Activated naive CD8-positive, alpha-beta T cell treated with anti-CD3 and anti-CD28 coated beads, Interleukin-2, amount 50 U/mL, for 24 hours (primary cell): ENCODE results near the gene LMNTD2.
A peak's percentile ranks its signal among the peaks of the same experiment; 100 is the strongest.
"Not testable (repeated sequence)": the region's sequence is repeated elsewhere in the genome, so short reads cannot be mapped to it uniquely, and the experiment has no call there.

ENCODE experiments used
- ATAC-seq: fragments of 150-1000 bp; cut with Tn5 transposase; one replicate; pipeline ENCODE4 v1.10.0; 2021
- DNase-seq: peaks from one replicate; pipeline ENCODE4 v3.0.0; 2021
- H3K27ac Mint-ChIP-seq: one replicate; pipeline ENCODE4 v1.8.0; 2021; ENCODE audit warnings: mild to moderate bottlenecking, mixed read lengths
- H3K27me3 Mint-ChIP-seq: one replicate; pipeline ENCODE4 v1.8.0; 2021; ENCODE audit warnings: mixed read lengths
- H3K36me3 Mint-ChIP-seq: one replicate; pipeline ENCODE4 v1.8.0; 2021; ENCODE audit warnings: low read depth, mixed read lengths
- H3K4me1 Mint-ChIP-seq: one replicate; pipeline ENCODE4 v1.8.0; 2021; ENCODE audit warnings: mixed read lengths
- H3K4me3 Mint-ChIP-seq: one replicate; pipeline ENCODE4 v1.8.0; 2021; ENCODE audit warnings: mild to moderate bottlenecking, moderate library complexity, mixed read lengths
- H3K9me3 Mint-ChIP-seq: one replicate; pipeline ENCODE4 v1.8.0; 2021; ENCODE audit warnings: mixed read lengths

Gene LMNTD2

DNA sequence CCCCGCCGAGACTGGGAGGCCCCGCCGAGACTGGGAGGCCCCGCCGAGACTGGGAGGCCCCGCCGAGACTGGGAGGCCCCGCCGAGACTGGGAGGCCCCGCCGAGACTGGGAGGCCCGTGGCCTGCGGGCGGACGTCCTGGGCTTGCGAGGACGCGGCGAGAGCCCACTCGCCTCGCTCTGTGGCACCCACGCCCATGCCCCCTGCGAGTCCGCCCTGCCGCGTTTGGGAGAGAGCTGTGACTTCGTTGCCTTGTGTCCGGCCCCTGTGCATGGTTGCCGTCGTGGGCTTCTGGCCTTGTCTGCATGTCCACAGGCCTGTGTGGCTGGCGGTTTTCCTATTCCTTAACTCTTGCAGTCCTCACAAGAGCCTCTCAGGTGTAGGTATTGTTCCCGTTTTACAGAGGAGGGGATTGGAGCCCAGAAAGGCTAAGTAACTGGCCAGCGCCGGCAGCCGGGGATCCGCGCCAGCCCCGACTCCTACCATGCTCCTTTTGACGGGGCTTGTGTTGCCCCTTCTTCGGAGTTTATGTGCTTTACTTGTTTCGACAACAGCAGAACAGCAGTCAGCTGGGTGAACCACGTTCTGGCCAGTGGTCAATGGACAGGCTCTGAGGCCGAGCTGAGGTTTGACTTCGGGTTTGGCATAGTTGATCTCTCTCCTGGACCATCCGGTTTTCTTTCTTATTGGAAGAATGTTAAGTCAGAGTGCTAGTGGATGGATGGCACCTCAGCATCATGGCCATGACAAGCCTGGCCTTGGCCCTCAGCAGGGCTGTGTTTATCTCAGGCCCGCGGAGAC, 16.5 kb upstream of the LMNTD2 start:
- DNase-seq = no peak
- H3K36me3 Mint-ChIP-seq = peaks cover 14% of the 10 kb centered on the region
- no peaks in the 10 kb centered on the region for H3K9me3 Mint-ChIP-seq
- peak overlapping the region; percentile 90 for H3K27ac Mint-ChIP-seq
- peaks cover 46% of the 10 kb centered on the region for H3K4me1 Mint-ChIP-seq
- ATAC-seq = no peak
- peaks cover 10% of the 10 kb centered on the region for H3K27me3 Mint-ChIP-seq
- peak overlapping the region; percentile 92 for H3K4me3 Mint-ChIP-seq

DNA sequence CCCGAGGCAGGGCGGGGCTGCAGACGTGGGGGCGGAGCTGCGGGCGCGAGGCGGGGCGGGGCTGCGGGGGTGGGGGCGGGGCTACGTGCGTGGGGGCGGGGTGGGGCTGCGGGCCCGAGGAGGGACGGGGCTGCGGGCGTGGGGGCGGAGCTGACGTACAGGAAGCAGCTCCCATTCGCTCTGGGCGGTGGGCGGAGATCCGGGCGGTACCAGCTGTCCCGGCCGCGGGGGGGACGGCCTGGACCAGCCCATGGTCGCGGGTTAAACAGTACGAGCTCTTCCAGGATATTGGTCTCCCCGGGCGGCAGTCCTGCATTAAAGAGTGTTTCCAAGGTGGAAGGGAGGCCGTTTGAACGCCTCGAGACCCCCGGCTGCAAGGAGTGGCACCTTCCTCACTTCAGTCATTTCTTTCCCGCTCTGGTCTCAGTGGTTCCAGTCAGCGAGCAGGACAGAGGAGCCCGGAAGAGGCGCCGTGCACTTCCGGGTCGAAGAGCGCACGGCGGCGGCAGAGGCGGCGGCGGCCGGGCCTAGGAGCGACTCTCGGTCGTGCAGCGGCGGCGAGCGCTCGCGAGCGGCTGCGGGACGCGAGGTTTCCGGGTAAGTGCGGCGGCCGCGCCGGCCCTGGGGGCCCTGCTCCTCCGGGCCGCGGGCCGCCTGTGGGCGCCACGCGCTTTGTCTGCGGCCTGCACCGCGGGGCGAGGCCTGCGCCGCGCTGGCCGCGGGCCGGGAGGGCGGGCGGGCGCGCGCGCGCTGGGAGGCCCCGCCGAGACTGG, 15.6 kb upstream of the LMNTD2 start, which contains the start of gene PHRF1:
PHRF1 (plus strand) TSS at position 475 of the 773 bp plus-strand sequence. CDS start 5,043 bp downstream, outside the sequence.
- DNase-seq (peak; percentile 96), ATAC-seq (peak; percentile 93)
- peaks cover 10% of the 10 kb centered on the region for H3K36me3 Mint-ChIP-seq
- H3K27me3 Mint-ChIP-seq = peaks cover 10% of the 10 kb centered on the region
- peak within 1 kb of the TSS; percentile 95 for H3K27ac Mint-ChIP-seq
- no peaks in the 10 kb centered on the region for H3K9me3 Mint-ChIP-seq
- peak within 1 kb of the TSS; percentile 92 for H3K4me3 Mint-ChIP-seq
- H3K4me1 Mint-ChIP-seq = peaks cover 44% of the 10 kb centered on the region

DNA sequence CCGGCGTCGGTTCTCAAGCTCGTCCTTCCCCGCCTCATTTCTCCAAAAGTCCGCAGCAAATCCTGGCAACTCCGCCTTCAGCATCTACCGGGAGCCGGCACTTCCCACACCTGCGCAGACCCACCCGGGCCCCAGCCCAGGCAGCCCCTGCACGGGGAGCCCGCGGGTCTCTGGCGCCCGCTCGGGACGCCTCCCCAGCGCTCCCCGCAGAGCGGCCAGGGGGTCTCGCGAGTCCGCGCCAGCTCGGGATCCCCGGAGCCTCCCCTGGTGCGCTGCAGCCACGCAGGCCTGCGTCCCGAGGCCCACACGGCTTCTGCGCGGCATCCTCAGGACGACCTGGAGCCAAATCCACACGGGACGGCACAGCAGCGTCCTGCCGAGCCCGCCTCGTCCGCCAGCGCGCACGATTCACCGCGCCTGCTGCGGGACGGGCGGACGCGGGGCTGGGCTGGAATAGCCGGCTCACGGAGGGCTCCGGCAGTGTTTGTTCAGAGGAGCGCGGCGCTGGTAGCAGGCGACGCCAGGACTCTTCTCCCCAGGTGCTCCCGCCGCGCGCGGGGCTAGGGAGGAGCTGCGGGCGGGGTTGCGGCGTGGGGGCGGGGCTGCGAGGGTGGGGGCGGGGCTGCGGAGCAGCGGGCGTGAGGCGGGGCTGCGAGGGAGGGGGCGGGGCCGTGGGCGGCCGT, 14.9 kb upstream of the LMNTD2 start:
- Mint-ChIP-seq H3K9me3 (no peaks in the 10 kb centered on the region), H3K4me1 (peaks cover 40% of the 10 kb centered on the region), H3K27ac (no peak overlapping the region), H3K27me3 (peaks cover 10% of the 10 kb centered on the region), H3K36me3 (peaks cover 8% of the 10 kb centered on the region), H3K4me3 (peak overlapping the region; percentile 75)
- ATAC-seq = peak; percentile 15
- no peak for DNase-seq

DNA sequence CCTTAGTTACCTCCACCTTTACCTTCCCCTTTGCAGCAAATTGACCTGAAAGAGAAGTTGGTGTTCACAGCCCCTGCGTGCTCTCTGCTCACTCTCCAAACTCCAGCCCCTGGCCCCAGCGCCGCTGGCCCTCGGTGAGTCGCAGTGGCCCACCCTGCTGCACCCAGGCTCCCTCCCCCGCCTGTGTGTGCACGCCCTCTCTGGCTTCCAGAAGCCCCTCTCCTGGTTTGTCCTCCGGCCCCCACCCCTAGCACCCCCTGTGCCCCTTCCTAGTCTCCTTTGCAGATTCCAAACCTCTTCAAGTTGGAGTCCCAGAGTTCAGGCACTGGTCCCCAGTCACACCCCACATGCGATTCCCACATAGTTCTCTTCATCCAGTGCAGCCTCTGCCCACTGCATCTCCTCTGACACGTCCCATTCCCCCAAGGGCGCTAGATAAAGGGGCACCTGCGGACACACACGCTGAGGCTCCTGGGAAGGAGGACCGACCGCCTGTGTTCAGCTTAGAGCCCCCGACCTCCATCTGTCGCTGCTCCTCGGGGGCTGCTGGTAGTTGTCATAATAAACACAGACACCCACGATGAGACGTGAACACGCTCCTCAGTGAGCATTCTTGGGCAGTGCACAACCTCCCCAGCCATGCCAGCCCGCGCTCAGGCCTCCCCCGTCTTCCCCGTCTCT, 14.2 kb upstream of the LMNTD2 start:
- H3K4me3 Mint-ChIP-seq = peak overlapping the region; percentile 75
- DNase-seq = no peak
- peaks cover 8% of the 10 kb centered on the region for H3K36me3 Mint-ChIP-seq
- no peak overlapping the region for H3K27ac Mint-ChIP-seq
- H3K27me3 Mint-ChIP-seq = peaks cover 10% of the 10 kb centered on the region
- H3K9me3 Mint-ChIP-seq = no peaks in the 10 kb centered on the region
- peaks cover 38% of the 10 kb centered on the region for H3K4me1 Mint-ChIP-seq
- no peak for ATAC-seq

DNA sequence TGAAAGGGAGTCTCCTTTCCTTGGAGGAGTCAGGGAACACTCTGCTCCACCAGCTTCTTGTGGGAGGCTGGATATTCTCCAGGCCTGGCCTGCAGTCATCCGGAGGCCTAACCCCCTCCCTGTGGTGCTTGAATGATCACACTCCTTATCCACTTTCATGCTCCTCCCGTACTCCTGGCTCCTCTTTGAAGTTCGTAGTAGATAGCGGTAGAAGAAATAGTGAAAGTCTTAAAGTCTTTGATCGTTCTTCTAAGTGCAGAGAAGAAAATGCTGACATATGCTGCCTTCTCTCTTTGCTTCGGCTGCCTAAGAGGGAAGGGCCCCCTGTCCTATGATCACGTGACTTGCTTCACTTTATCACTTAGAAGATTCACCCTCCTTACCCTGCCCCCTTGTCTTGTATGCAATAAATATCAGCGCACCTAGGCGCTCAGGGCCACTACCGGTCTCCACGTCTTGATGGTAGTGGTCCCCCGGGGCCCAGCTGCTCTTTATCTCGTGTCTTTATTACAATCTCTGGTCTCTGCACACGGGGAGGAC, 13.6 kb upstream of the LMNTD2 start:
- H3K9me3 Mint-ChIP-seq, ATAC-seq, H3K27ac Mint-ChIP-seq, H3K36me3 Mint-ChIP-seq, DNase-seq, H3K27me3 Mint-ChIP-seq: not testable (repeated sequence)
- Mint-ChIP-seq H3K4me3 (peak overlapping the region; percentile 75), H3K4me1 (peaks cover 33% of the 10 kb centered on the region)

DNA sequence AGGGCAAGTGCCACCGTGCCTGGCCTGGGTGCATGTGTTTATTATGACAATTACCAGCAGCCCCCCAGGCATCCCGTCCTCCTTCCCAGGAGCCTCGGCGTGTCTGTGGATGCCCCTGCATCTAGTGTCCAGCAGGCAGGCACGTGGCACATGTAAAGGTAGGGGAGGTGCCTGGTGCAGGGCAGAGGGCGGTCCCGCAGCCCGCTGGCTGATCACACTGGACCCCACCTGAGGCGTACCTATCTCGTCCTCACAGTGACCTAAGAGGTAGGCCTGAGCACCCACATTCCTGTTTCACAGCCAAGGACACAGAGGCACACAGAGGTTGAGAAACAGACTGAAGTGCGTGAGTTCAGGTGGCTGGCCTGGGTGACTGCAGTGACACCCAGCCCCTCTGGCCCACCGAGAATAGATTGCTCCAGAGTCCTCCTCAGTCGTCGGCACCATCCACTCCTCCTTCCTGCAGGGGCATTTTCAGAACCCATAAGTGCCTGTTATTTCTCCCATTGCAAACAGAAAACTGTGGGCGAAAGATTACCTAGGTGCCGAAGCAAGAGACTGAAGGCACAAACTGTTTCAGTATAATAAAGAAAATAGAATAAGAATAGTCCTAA, 12.7 kb upstream of the LMNTD2 start:
- Mint-ChIP-seq H3K9me3 (no peaks in the 10 kb centered on the region), H3K27ac (no peak overlapping the region), H3K36me3 (peaks cover 8% of the 10 kb centered on the region), H3K4me1 (peaks cover 25% of the 10 kb centered on the region), H3K27me3 (peaks cover 10% of the 10 kb centered on the region), H3K4me3 (no peak overlapping the region)
- ATAC-seq (no peak), DNase-seq (no peak)

DNA sequence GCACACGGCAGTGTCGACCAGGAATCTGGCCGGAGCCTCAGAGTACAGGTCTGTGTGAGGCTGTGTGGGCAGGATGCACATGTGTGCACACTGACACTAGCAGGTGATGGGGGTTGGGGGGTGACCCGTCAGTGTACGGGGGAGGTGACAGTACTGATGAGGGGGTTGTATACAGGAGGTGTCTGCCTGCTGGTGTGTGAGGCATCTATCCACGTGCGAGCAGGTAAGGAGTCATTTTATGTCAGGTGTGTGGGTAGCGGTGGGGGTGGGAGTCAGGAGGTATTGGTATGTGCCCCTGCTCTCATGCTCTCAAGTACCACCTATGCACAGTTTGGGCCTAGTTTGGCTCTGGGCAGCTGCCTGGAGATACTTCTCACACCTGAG, 11.3 kb upstream of the LMNTD2 start:
- Mint-ChIP-seq H3K4me3 (no peak overlapping the region), H3K4me1 (peaks cover 18% of the 10 kb centered on the region), H3K27me3 (peaks cover 10% of the 10 kb centered on the region), H3K27ac (no peak overlapping the region), H3K36me3 (no peaks in the 10 kb centered on the region), H3K9me3 (no peaks in the 10 kb centered on the region)
- ATAC-seq = no peak
- DNase-seq = no peak

DNA sequence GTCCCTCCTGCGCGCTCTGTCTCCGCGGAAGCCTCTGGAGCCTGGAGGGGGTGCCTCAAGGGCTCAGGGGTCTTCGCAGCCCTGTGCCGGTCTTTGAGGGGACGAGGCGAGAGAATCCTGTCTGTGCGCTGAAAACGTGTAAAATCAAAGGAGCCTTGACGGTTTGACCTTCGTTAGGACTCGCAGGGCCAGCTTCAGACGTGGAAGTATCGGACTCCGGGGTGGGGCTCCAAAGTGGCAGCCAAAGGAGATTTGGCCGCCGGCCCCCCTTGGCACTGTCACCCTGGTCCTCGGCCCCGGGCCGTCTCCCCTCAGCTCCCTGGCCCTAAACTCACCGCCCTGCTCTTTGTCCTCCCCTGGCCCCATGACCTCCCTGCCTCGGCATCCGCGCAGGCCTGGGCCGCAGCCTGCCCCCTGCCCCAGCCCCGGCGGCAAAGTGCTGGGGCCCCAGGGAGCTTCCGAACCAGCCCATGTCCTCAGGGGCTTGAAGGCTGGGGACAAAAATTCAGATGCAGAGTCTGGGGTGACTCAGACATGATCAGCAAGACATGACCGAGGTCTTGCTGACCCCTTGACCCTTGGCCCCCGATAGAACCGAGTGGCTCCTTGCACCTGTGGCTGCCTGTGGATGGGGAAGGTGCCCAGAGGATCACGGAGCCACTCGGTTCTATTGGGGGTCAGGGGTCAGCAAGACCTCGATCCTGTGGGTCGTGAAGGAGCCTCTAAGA, 8.8 kb upstream of the LMNTD2 start:
- H3K9me3 Mint-ChIP-seq = no peaks in the 10 kb centered on the region
- no peak for DNase-seq
- peaks cover 10% of the 10 kb centered on the region for H3K4me1 Mint-ChIP-seq
- peak overlapping the region; percentile 64 for H3K27ac Mint-ChIP-seq
- H3K36me3 Mint-ChIP-seq = no peaks in the 10 kb centered on the region
- peaks cover 1% of the 10 kb centered on the region for H3K27me3 Mint-ChIP-seq
- H3K4me3 Mint-ChIP-seq = peak overlapping the region; percentile 80
- ATAC-seq = no peak

DNA sequence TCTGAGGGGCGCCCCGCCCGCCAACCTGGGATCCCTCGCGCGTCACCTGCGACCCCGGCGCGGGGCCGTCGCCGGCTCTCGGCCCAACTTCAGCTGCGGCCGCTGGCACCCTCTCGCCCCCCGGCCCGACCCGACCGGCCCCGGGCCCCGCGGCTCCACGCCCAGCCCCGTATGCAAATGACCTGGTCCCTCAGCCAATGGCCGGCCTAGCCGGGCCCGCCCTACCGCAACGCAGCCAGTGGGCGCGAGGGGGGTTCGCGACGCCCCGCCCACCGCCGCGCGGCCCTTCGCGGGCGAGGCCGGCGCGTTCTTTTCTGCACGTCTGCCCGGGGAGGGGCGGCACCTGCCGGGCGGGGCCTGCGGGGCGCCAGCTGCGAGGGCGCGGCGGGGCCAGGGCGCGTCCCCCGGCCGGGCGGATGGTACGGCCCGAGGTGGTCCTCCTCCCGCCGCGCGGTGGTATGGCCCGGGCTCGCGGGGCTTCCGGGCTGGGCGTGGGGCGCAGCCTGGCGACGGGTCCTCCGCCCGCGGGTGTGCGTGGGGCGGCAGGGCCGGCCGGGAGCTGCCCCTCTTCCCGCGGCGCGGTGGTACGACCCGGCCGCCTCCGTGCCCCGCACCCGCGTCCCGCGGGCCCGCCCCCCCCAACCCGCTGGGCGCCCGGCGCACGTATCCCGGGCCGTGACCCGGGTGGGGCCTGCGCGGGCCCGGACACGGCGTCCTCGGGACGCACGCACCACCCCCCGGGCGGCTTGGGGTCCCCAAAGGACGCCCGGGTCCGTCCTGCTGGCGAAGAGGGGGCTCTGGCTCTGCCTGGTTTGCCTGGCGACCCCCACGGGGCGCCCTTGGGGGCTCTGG, 8.0 kb upstream of the LMNTD2 start:
- H3K27me3 Mint-ChIP-seq = no peaks in the 10 kb centered on the region
- peak overlapping the region; percentile 64 for H3K27ac Mint-ChIP-seq
- peaks cover 8% of the 10 kb centered on the region for H3K4me1 Mint-ChIP-seq
- H3K36me3 Mint-ChIP-seq = no peaks in the 10 kb centered on the region
- no peaks in the 10 kb centered on the region for H3K9me3 Mint-ChIP-seq
- ATAC-seq (peak; percentile 94), DNase-seq (peak; percentile 97)
- peak overlapping the region; percentile 80 for H3K4me3 Mint-ChIP-seq

DNA sequence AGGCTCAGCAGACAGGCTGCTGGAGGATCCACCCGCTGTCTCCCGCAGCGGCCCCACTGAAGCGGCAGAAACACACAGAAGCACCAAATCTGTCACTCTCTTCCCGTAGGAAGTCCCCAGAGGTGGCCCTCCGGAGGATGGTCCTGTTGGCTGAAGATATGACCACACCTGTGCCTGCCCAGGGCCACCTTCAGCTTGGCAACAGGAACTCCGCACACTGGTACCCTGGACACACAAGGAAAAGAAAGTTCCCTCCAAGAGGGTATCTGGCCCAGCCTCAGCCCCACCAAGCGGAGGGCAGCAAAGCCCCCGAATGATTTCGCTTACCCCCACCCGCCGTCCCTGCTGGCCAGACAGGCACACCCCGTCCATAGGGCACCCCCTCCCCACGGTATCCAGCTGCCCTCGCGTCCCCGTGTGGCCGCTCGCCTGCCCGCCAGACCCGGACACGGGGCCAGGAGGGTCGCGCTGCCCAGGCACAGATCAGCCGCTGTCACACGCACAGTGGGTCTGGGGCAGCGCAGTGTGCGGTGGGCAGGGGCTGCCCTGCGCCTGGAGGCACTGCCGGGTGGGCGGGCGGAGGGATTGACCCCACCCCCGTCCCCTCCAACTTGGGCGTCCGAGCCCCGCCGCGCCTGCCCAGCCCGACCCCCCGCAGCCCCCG, 7.2 kb upstream of the LMNTD2 start:
- H3K9me3 Mint-ChIP-seq = no peaks in the 10 kb centered on the region
- ATAC-seq (no peak), DNase-seq (no peak)
- peak overlapping the region; percentile 84 for H3K4me3 Mint-ChIP-seq
- no peaks in the 10 kb centered on the region for H3K27me3 Mint-ChIP-seq
- peaks cover 8% of the 10 kb centered on the region for H3K4me1 Mint-ChIP-seq
- H3K27ac Mint-ChIP-seq = peak overlapping the region; percentile 75
- H3K36me3 Mint-ChIP-seq = no peaks in the 10 kb centered on the region

DNA sequence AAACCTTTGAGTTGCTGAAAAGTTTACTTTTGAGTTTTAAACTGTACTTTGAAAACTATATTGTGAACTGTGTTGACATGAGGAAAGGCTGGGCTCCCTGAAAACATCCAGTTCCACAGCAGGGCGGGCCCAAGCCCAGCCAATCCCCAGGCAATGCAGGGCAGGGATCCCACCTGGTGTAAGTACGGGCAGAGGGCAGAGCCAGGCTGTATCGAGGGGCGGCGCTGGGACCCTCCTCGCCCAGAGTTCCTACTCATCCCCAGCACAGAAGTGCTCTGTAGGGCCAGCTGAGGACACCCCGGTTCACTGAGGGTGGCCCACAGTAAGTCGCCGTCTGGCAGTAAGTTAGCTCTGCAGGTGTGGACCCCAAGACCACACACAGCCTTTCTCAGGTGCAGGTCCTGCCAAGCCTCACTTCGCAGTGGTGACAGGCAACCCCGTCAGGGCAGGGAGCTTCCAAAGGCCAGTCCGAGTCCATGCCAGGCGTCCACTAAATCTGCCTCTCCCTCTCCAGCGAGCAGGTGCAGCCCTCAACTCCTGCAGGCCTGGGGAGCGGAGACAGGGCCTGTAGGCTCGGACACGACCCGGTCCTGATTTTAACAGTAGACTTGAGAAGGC, 6.6 kb upstream of the LMNTD2 start:
- peak overlapping the region; percentile 84 for H3K4me3 Mint-ChIP-seq
- no peaks in the 10 kb centered on the region for H3K36me3 Mint-ChIP-seq
- DNase-seq (no peak), ATAC-seq (no peak)
- peaks cover 8% of the 10 kb centered on the region for H3K4me1 Mint-ChIP-seq
- H3K27me3 Mint-ChIP-seq = no peaks in the 10 kb centered on the region
- H3K27ac Mint-ChIP-seq = peak overlapping the region; percentile 75
- H3K9me3 Mint-ChIP-seq = no peaks in the 10 kb centered on the region
